ENCODE results near the gene LRRC8A.

The LRRC8A gene

GRCh38 chr9:128901379-128901778 lies 19.4 kb downstream of the LRRC8A start:
- in situ Hi-C loops (cut with MboI; ENCODE audit: low sequenced_read_pairs): no loop called here

GRCh38 chr9:128901822-128902221 lies 19.9 kb downstream of the LRRC8A start:
- in situ Hi-C loops (cut with MboI; ENCODE audit: low sequenced_read_pairs): no loop called here

- in situ Hi-C loops (cut with MboI; ENCODE audit: low sequenced_read_pairs): no loop called here
Measured at GRCh38 chr9:128902351-128903078, 20.6 kb downstream of the LRRC8A start.

- in situ Hi-C loops (cut with MboI; ENCODE audit: low sequenced_read_pairs): no loop called here
Measured at GRCh38 chr9:128903079-128903461, 21.1 kb downstream of the LRRC8A start.

- in situ Hi-C loops (cut with MboI; ENCODE audit: low sequenced_read_pairs): no loop called here
Measured at GRCh38 chr9:128903871-128904620, 22.1 kb downstream of the LRRC8A start.

- in situ Hi-C loops (cut with MboI; ENCODE audit: low sequenced_read_pairs): no loop called here
Measured at GRCh38 chr9:128905964-128906363, 24.0 kb downstream of the LRRC8A start.

GRCh38 chr9:128906741-128907140 lies 24.8 kb downstream of the LRRC8A start:
- in situ Hi-C loops (cut with MboI; ENCODE audit: low sequenced_read_pairs): no loop called here

- in situ Hi-C loops (cut with MboI; ENCODE audit: low sequenced_read_pairs): no loop called here
Measured at GRCh38 chr9:128908372-128908771, 26.4 kb downstream of the LRRC8A start.

- in situ Hi-C loops (cut with MboI; ENCODE audit: low sequenced_read_pairs): no loop called here
Measured at GRCh38 chr9:128909859-128910258, 27.9 kb downstream of the LRRC8A start.

- in situ Hi-C loops (cut with MboI; ENCODE audit: low sequenced_read_pairs): no loop called here
Measured at GRCh38 chr9:128910906-128911305, 29.0 kb downstream of the LRRC8A start.

GRCh38 chr9:128911529-128912035 lies 29.6 kb downstream of the LRRC8A start:
- in situ Hi-C loops (cut with MboI; ENCODE audit: low sequenced_read_pairs): no loop called here

- in situ Hi-C loops (cut with MboI; ENCODE audit: low sequenced_read_pairs): no loop called here
Measured at GRCh38 chr9:128912270-128912853, 30.4 kb downstream of the LRRC8A start.

- in situ Hi-C loops (cut with MboI; ENCODE audit: low sequenced_read_pairs): no loop called here
Measured at GRCh38 chr9:128913048-128913900, 31.3 kb downstream of the LRRC8A start.

GRCh38 chr9:128913995-128914772 lies 32.3 kb downstream of the LRRC8A start:
- in situ Hi-C loops (cut with MboI; ENCODE audit: low sequenced_read_pairs): no loop called here

- in situ Hi-C loops (cut with MboI; ENCODE audit: low sequenced_read_pairs): no loop called here
Measured at GRCh38 chr9:128916204-128916603, 34.3 kb downstream of the LRRC8A start.

GRCh38 chr9:128916745-128917144 lies 34.8 kb downstream of the LRRC8A start:
- in situ Hi-C loops (cut with MboI; ENCODE audit: low sequenced_read_pairs): no loop called here

- in situ Hi-C loops (cut with MboI; ENCODE audit: low sequenced_read_pairs): no loop called here
Measured at GRCh38 chr9:128917151-128917849, 35.4 kb downstream of the LRRC8A start.

GRCh38 chr9:128918921-128919320 lies 37.0 kb downstream of the LRRC8A start:
- in situ Hi-C loops (cut with MboI; ENCODE audit: low sequenced_read_pairs): no loop called here

- in situ Hi-C loops (cut with MboI; ENCODE audit: low sequenced_read_pairs): no loop called here
Measured at GRCh38 chr9:128919402-128920089, 37.6 kb downstream of the LRRC8A start.
